ENCODE results near the gene FAM240B. TPM values are rescaled to one million over a fixed set of nuclear protein-coding genes. Genes with fewer than 3 reads are reported as not detected.
A peak's percentile ranks its signal among the peaks of the same experiment; 100 is the strongest.

The FAM240B gene
- total and polyA plus RNA-seq, 10 of the 15 experiments (the other 5 are each of a cell fraction or from before 2014, with no cell fraction given): not detected

- TF ChIP-seq CEBPZ (IDR thresholded peaks at IDR 0.05; ENCODE audit: low read depth, low read length) (no peak), NFYA (IDR thresholded peaks at IDR 0.05; ENCODE audit: borderline replicate concordance, low read depth, low read length) (no peak), ATF2 (IDR thresholded peaks at IDR 0.05; ENCODE audit: low read length) (peak; percentile 62; the same call in 1 of the 2 replicates), CBX3 (IDR thresholded peaks at IDR 0.05; ENCODE audit: borderline replicate concordance, low read depth) (no peak), FOS (IDR thresholded peaks at IDR 0.05; ENCODE audit: borderline replicate concordance, extremely low read depth, insufficient read length) (no peak), NR2F1 (conservative IDR thresholded peaks at IDR 0.05) (peak; percentile 64), ATF7 (IDR thresholded peaks at IDR 0.05; ENCODE audit: low read depth) (peak; percentile 64), IRF3 (IDR thresholded peaks at IDR 0.05) (no peak), HDAC2 (IDR thresholded peaks at IDR 0.05) (no peak), RUNX3 (IDR thresholded peaks at IDR 0.05; ENCODE audit: low read length) (peak; percentile 84), STAT3 (IDR thresholded peaks at IDR 0.05; ENCODE audit: low read depth, low read length) (no peak), EP300 (IDR thresholded peaks at IDR 0.05; ENCODE audit: borderline replicate concordance in 1 of 2, control insufficient read depth in 1 of 2, low read depth in 2 of 2, low read length in 2 of 2) (0 out of 4 replicates have a peak, but pooled peaks of 1 of the 2 experiments have one; percentile 16), TAF1 (IDR thresholded peaks at IDR 0.05; ENCODE audit: borderline replicate concordance, low read depth, low read length) (no peak), ZBED1 (IDR thresholded peaks at IDR 0.05; ENCODE audit: borderline replicate concordance) (no peak), NR2C1 (IDR thresholded peaks at IDR 0.05) (no peak), BHLHE40 (IDR thresholded peaks at IDR 0.05; ENCODE audit: borderline replicate concordance in 1 of 2, low read depth in 2 of 2, low read length in 1 of 2) (peak; percentile 10 to 40; a peak in 1 of 4 replicates), ZNF384 (IDR thresholded peaks at IDR 0.05; ENCODE audit: borderline replicate concordance, low read depth, low read length) (no peak), FOXM1 (IDR thresholded peaks at IDR 0.05; ENCODE audit: low read depth, low read length) (peak; percentile 20; the same call in 1 of the 2 replicates), BCL11A (IDR thresholded peaks at IDR 0.05; ENCODE audit: low read depth, low read length) (peak; percentile 51; the same call in 1 of the 2 replicates), NR2C2 (IDR thresholded peaks at IDR 0.05; ENCODE audit: borderline replicate concordance, control insufficient read depth, insufficient read length, low read depth) (no peak), NFIC (IDR thresholded peaks at IDR 0.05; ENCODE audit: low read depth, low read length) (no peak; the same call in 1 of the 2 replicates), TBL1XR1 (IDR thresholded peaks at IDR 0.05; ENCODE audit: low read depth, low read length) (no peak), NKRF (conservative IDR thresholded peaks at IDR 0.05) (no peak)
Measured at GRCh38 chr9:38671748-38672147, 48.2 kb downstream of the FAM240B start (continued).
